CD4-positive, alpha-beta T cell treated with Interleukin-12 subunit alpha and Interleukin-12 subunit beta, for 1 hour (primary cell): Measurements from ENCODE around the gene ZNF823.

ENCODE experiments used
- DNase-seq: peaks from one replicate; pipeline ENCODE4 v3.0.0-alpha.2; 2020

The ZNF823 gene

GRCh38 chr19:11736696-11737095, 2.0 kb downstream of the ZNF823 start:
- DNase-seq = no peak

GRCh38 chr19:11735375-11735774, 3.4 kb downstream of the ZNF823 start:
- DNase-seq = no peak

GRCh38 chr19:11729586-11729985, 9.2 kb downstream of the ZNF823 start:
- no peak for DNase-seq

- no peak for DNase-seq
These were observed 16.3 kb downstream of the ZNF823 start for GRCh38 chr19:11722414-11722813.

- no peak for DNase-seq
These were observed 17.1 kb downstream of the ZNF823 start for GRCh38 chr19:11721681-11722080.

- DNase-seq = no peak
These were observed 28.4 kb downstream of the ZNF823 start for GRCh38 chr19:11710313-11710712.

GRCh38 chr19:11708457-11708856, 30.3 kb downstream of the ZNF823 start:
- no peak for DNase-seq

- no peak for DNase-seq
These were observed 33.3 kb downstream of the ZNF823 start for GRCh38 chr19:11705474-11705873.

- no peak for DNase-seq
These were observed 34.1 kb downstream of the ZNF823 start for GRCh38 chr19:11704626-11705025.

- peak; percentile 33 for DNase-seq
These were observed 38.6 kb downstream of the ZNF823 start for GRCh38 chr19:11699931-11700794.

- DNase-seq = no peak
These were observed 40.5 kb downstream of the ZNF823 start for GRCh38 chr19:11698231-11698630.

- DNase-seq = no peak
These were observed 41.4 kb downstream of the ZNF823 start for GRCh38 chr19:11697284-11697855.

GRCh38 chr19:11694533-11695439, 44.0 kb downstream of the ZNF823 start:
- peak; percentile 80 for DNase-seq

GRCh38 chr19:11693505-11694499, 44.9 kb downstream of the ZNF823 start:
- no peak for DNase-seq

GRCh38 chr19:11692127-11692790, 46.5 kb downstream of the ZNF823 start:
- DNase-seq = no peak

GRCh38 chr19:11685676-11686650, 52.8 kb downstream of the ZNF823 start:
- DNase-seq = no peak

GRCh38 chr19:11684987-11685675, 53.6 kb downstream of the ZNF823 start:
- no peak for DNase-seq

- no peak for DNase-seq
These were observed 58.0 kb downstream of the ZNF823 start for GRCh38 chr19:11680689-11681302.

- DNase-seq = no peak
These were observed 60.2 kb downstream of the ZNF823 start for GRCh38 chr19:11678504-11678903.
